Measurements from ENCODE around the gene EFNA4.

DNA sequence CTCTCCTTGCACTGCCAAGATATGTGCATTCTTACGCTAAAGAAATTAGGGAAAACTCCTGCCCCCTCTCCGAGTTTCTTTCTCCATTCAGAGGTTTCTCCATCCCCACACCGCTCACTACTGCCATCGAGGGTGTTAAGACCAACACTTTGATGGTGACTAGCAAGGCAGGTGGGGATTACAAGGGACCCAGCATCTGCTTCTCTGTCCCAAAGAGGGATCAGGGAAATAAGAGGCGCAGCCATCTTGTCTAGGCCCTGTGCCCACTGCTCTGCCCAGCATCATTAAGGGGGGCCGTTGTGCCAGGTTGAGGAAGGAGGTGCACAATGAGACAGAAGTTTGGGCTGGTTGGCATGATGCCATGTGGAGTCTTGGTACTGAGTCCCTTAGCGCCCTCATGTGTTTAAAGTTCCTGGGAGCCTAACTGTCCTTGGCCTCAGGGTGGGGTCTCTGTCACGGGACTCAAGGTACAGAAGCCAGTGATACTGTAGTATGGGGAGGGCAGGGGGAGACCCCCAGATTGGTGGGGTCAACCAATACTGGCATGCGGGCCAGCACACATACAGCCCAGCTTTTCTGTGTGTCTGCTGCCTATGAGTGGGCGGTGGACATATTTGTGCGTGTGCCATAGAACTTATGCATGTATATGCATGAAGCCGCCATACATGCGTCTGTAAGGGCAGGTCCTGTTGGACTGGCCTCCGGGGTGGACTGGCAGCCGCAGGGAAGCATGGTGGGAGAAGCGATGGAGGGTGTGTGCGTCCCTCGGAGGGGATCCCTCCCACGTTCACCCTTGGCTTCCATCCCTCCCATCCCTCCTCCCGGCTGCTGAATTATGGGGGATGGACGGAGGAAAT is 20.6 kb downstream of the EFNA4 start:
- TF ChIP-seq, protein P1, sequence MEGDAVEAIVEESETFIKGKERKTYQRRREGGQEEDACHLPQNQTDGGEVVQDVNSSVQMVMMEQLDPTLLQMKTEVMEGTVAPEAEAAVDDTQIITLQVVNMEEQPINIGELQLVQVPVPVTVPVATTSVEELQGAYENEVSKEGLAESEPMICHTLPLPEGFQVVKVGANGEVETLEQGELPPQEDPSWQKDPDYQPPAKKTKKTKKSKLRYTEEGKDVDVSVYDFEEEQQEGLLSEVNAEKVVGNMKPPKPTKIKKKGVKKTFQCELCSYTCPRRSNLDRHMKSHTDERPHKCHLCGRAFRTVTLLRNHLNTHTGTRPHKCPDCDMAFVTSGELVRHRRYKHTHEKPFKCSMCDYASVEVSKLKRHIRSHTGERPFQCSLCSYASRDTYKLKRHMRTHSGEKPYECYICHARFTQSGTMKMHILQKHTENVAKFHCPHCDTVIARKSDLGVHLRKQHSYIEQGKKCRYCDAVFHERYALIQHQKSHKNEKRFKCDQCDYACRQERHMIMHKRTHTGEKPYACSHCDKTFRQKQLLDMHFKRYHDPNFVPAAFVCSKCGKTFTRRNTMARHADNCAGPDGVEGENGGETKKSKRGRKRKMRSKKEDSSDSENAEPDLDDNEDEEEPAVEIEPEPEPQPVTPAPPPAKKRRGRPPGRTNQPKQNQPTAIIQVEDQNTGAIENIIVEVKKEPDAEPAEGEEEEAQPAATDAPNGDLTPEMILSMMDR (conservative IDR thresholded peaks at IDR 0.05; ENCODE audit: low read depth, low read length), result peak; percentile 34
- TF ChIP-seq POLR2A (IDR thresholded peaks at IDR 0.05; ENCODE audit: low read depth, low read length) (no peak), SMC3 (IDR thresholded peaks at IDR 0.05; ENCODE audit: low read depth, low read length) (no peak), MXI1 (IDR thresholded peaks at IDR 0.05; ENCODE audit: borderline replicate concordance, low read depth, low read length) (no peak), RAD21 (IDR thresholded peaks at IDR 0.05; ENCODE audit: low read length) (peak; percentile 24; the same call in 1 of the 2 replicates), FOS (IDR thresholded peaks at IDR 0.05; ENCODE audit: low read depth, low read length) (no peak), CHD1 (IDR thresholded peaks at IDR 0.05; ENCODE audit: low read depth, low read length) (no peak), RCOR1 (IDR thresholded peaks at IDR 0.05; ENCODE audit: insufficient replicate concordance, low read length) (no peak)
